Tibial nerve (tissue), 4 donors: ENCODE data around the gene RRP1B. TPM values are rescaled to one million over a fixed set of nuclear protein-coding genes. Genes with fewer than 3 reads are reported as not detected.

ENCODE experiments used
- DNase-seq, 2 donors: peaks; one replicate each; pipeline ENCODE4 v3.0.0-alpha.2; 2019; ENCODE audit warnings: low spot score in 2 of 2
- H3K27ac ChIP-seq, 4 donors: fragments of 200-600 bp; sonication (generic) in 3 of 4; one replicate each; pipeline ENCODE4 v1.5.1; 2017 to 2019; ENCODE audit warnings: mild to moderate bottlenecking in 1 of 4
- H3K27me3 ChIP-seq, 2 donors: fragments of 200-600 bp; sonication (generic) in 1 of 2; one replicate each; pipeline versions ENCODE4 v1.5.1 to v1.6.0; 2017 to 2019
- H3K36me3 ChIP-seq, 3 donors: fragments of 200-600 bp; sonication (generic); one replicate each; pipeline ENCODE4 v1.5.1; 2018 to 2019
- H3K4me1 ChIP-seq, 4 donors: fragments of 200-600 bp; sonication (generic) in 3 of 4; one replicate each; pipeline ENCODE4 v1.5.1; 2017 to 2019
- H3K4me3 ChIP-seq, 4 donors: fragments of 200-600 bp; sonication (generic) in 3 of 4; one replicate each; pipeline ENCODE4 v1.5.1; 2017 to 2019; ENCODE audit warnings: mild to moderate bottlenecking in 1 of 4, moderate library complexity in 1 of 4
- H3K9me3 ChIP-seq, 4 donors: fragments of 200-600 bp; sonication (generic) in 3 of 4; one replicate each; pipeline ENCODE4 v1.5.1; 2017 to 2019
- EP300 ChIP-seq, 2 donors: sonication (generic); formaldehyde crosslinking; IDR thresholded peaks; one replicate each; pipeline ENCODE4 v1.6.1; 2017; ENCODE audit warnings: antibody characterized with exemption in 2 of 2, mild to moderate bottlenecking in 1 of 2
- POLR2A ChIP-seq, 2 donors: fragments of 450-650 bp; IDR thresholded peaks; one replicate each; pipeline ENCODE4 v1.6.1; 2017; ENCODE audit warnings: antibody characterized with exemption in 2 of 2, mild to moderate bottlenecking in 2 of 2, moderate library complexity in 2 of 2
- WGBS, 2 donors: methylation state at CpG; one replicate each; pipeline ENCODE4 v1.1.5; 2018; 5-methylcytosine and 5-hydroxymethylcytosine counted together
- total RNA-seq, 4 donors: library from RNA; depleted of rRNA; stranded (reverse); fragments of >200 nt; gene quantifications; one replicate each; pipeline ENCODE4 v1.1.0, GENCODE V29; 2016
- TF ChIP-seq, protein P1 (sequence below), 5 experiments: fragments of 200-600 bp in 3 of 5; fragments of 450-650 bp in 2 of 5; sonication (generic) in 3 of 5; IDR thresholded peaks; one replicate each; pipeline ENCODE4 v1.5.1; 2016 to 2019; ENCODE audit warnings: antibody characterized with exemption in 5 of 5, mild to moderate bottlenecking in 3 of 5, moderate library complexity in 2 of 5

RRP1B gene
- total RNA-seq, 4 donors from 2014 or later = 21.4 to 29.4 (median 25.5) TPM

DNA sequence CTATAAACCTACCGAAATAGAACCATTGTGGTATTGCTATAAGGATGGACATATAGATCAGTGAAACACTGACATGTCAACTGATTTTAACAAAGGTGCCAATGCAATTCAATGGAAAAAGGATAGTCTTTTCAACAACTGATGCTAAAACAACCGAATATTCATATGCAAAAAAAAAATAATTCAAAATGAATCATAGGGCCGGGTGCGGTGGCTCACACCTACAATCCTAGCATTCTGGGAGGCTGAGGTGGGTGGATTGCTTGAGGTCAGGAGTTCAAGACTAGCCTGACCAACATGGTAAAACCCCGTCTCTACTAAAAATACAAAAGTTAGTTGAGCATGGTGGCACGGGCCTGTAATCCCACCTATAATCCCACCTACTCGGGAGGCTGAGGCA, 23.9 kb upstream of the RRP1B start:
- TF ChIP-seq, protein P1, sequence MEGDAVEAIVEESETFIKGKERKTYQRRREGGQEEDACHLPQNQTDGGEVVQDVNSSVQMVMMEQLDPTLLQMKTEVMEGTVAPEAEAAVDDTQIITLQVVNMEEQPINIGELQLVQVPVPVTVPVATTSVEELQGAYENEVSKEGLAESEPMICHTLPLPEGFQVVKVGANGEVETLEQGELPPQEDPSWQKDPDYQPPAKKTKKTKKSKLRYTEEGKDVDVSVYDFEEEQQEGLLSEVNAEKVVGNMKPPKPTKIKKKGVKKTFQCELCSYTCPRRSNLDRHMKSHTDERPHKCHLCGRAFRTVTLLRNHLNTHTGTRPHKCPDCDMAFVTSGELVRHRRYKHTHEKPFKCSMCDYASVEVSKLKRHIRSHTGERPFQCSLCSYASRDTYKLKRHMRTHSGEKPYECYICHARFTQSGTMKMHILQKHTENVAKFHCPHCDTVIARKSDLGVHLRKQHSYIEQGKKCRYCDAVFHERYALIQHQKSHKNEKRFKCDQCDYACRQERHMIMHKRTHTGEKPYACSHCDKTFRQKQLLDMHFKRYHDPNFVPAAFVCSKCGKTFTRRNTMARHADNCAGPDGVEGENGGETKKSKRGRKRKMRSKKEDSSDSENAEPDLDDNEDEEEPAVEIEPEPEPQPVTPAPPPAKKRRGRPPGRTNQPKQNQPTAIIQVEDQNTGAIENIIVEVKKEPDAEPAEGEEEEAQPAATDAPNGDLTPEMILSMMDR (IDR thresholded peaks at IDR 0.05) = no peak
- TF ChIP-seq POLR2A (IDR thresholded peaks at IDR 0.05) (no peak), EP300 (IDR thresholded peaks at IDR 0.05) (no peak)
- H3K9me3 ChIP-seq = no peaks in the 10 kb centered on the region
- H3K27me3 ChIP-seq = no peaks in the 10 kb centered on the region
- no peak overlapping the region for H3K27ac ChIP-seq
- 92% methylated on average over 7 of the region's 7 CpGs for WGBS, 2 donors
- no peaks in the 10 kb centered on the region for H3K4me1 ChIP-seq
- no peaks in the 10 kb centered on the region for H3K36me3 ChIP-seq
- no peak for DNase-seq
- no peak overlapping the region for H3K4me3 ChIP-seq

DNA sequence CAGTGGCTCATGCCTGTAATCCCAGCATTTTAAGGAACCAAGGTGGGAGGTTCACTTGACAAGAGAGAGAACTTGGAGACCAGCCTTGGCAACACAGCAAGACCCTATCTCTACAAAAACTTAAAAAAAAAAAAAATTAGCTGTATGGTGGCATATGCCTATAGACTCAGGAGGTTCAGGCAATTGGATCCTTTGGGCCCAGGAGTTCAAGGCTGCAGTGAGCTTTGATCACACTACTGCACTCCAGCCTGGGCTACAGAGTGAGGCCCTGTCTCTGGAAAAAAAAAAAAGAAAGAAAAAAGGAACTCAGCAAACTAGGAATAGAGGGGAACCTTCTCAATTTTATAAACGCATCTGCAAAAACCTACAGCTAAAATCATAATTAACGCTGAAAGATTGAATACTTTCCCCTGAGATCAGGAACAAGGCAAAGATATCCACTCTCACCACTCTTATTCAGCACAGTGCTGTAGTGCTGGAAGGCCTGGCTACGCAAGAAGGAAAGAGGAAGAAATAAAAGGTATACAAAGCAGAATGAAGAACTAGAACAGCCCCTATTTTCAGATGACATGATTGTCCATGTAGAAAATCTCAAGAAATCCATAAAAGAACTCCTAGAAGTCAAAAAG, 21.7 kb upstream of the RRP1B start:
- WGBS, 2 donors = 81 to 87% methylated on average over 3 of the region's 3 CpGs
- no peak for DNase-seq
- Histone ChIP-seq H3K27ac (no peak overlapping the region), H3K4me1 (no peaks in the 10 kb centered on the region), H3K27me3 (no peaks in the 10 kb centered on the region), H3K9me3 (no peaks in the 10 kb centered on the region), H3K36me3 (no peaks in the 10 kb centered on the region), H3K4me3 (no peak overlapping the region)
- TF ChIP-seq, protein P1 (IDR thresholded peaks at IDR 0.05) = no peak
- no peak for TF ChIP-seq POLR2A (IDR thresholded peaks at IDR 0.05)
- no peak for TF ChIP-seq EP300 (IDR thresholded peaks at IDR 0.05)

- Histone ChIP-seq H3K9me3 (no peaks in the 10 kb centered on the region), H3K27ac (no peak overlapping the region), H3K4me3 (no peak overlapping the region), H3K4me1 (peaks cover 0 to 2% (median 0%) of the 10 kb centered on the region in 4 donors), H3K36me3 (no peaks in the 10 kb centered on the region), H3K27me3 (no peaks in the 10 kb centered on the region)
- DNase-seq = no peak
- TF ChIP-seq, protein P1 (IDR thresholded peaks at IDR 0.05) = no peak
- no peak for TF ChIP-seq EP300 (IDR thresholded peaks at IDR 0.05)
- no peak for TF ChIP-seq POLR2A (IDR thresholded peaks at IDR 0.05)
- WGBS, 2 donors = 74% methylated on average over 7 of the region's 7 CpGs
These were observed 19.6 kb upstream of the RRP1B start for GRCh38 chr21:43639470-43640353.

GRCh38 chr21:43640400-43640799, 19.0 kb upstream of the RRP1B start:
- Histone ChIP-seq H3K4me1 (peaks cover 0 to 9% (median 0%) of the 10 kb centered on the region in 4 donors), H3K27me3 (no peaks in the 10 kb centered on the region), H3K9me3 (no peaks in the 10 kb centered on the region), H3K27ac (no peak overlapping the region), H3K36me3 (no peaks in the 10 kb centered on the region), H3K4me3 (no peak overlapping the region)
- 83 to 89% methylated on average over 3 of the region's 3 CpGs for WGBS, 2 donors
- DNase-seq = no peak
- TF ChIP-seq EP300 (IDR thresholded peaks at IDR 0.05) = no peak
- TF ChIP-seq, protein P1 (IDR thresholded peaks at IDR 0.05) = no peak
- TF ChIP-seq POLR2A (IDR thresholded peaks at IDR 0.05) = no peak

DNA sequence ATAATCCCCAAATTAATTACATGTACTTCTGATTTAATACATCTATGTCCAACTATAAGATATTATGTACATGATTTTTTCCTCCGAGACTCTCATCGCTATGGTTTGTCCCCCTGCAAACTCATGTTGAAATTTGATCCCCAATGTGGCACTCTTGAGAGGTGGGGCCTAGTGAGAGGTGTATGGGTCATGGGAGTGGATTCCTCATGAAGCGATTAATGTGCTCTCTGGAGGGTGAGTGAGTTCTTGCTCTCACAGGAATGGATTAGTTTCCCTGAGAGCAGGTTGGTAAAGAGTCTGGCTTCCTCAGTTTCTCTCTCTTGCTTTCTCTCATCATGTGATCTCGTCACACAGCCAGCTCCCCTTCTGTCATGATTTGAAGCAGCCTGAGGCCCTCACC, 16.2 kb upstream of the RRP1B start:
- no peaks in the 10 kb centered on the region for H3K27me3 ChIP-seq
- H3K27ac ChIP-seq = no peak overlapping the region
- H3K4me3 ChIP-seq = no peak overlapping the region
- H3K4me1 ChIP-seq = peaks cover 0 to 21% (median 4%) of the 10 kb centered on the region in 4 donors
- no peak for DNase-seq
- 85 to 87% methylated on average over 4 of the region's 4 CpGs for WGBS, 2 donors
- TF ChIP-seq, protein P1 (IDR thresholded peaks at IDR 0.05) = no peak
- no peak for TF ChIP-seq POLR2A (IDR thresholded peaks at IDR 0.05)
- TF ChIP-seq EP300 (IDR thresholded peaks at IDR 0.05) = no peak
- H3K36me3 ChIP-seq = no peaks in the 10 kb centered on the region
- no peaks in the 10 kb centered on the region for H3K9me3 ChIP-seq
